ENCODE data around the gene SHROOM3.

Gene SHROOM3

GRCh38 chr4:76637712-76638361 is 202.8 kb downstream of the SHROOM3 start:
- Histone ChIP-seq H4K20me1 (ENCODE audit: low read depth, low read length) (no peaks in the 10 kb centered on the region), H3K9ac (ENCODE audit: low read length) (no peak overlapping the region), H3K9me2 (replicated peaks; ENCODE audit: insufficient read depth, low read length) (no peaks in the 10 kb centered on the region), H2AFZ (ENCODE audit: low read depth, low read length, severe bottlenecking) (no peak overlapping the region), H3K36me3 (ENCODE audit: low read length) (no peaks in the 10 kb centered on the region), H3K4me3 (ENCODE audit: insufficient read depth, low read length, poor library complexity, severe bottlenecking) (no peak overlapping the region), H3K79me2 (ENCODE audit: insufficient read depth, low read length) (no peaks in the 10 kb centered on the region), H3K27ac (ENCODE audit: low read depth, low read length) (no peak overlapping the region), H3K4me2 (ENCODE audit: low read depth, low read length, poor library complexity, severe bottlenecking) (no peak overlapping the region), H3F3A (ENCODE audit: insufficient read depth) (no peaks in the 10 kb centered on the region), H3K9me3 (ENCODE audit: insufficient read depth, low read length) (no peaks in the 10 kb centered on the region), H3K27me3 (ENCODE audit: low read length) (no peaks in the 10 kb centered on the region)
- TF ChIP-seq CTCF (IDR thresholded peaks at IDR 0.05; ENCODE audit: insufficient read depth, low read length, poor library complexity, severe bottlenecking) (no peak), EZH2phosphoT487 (conservative IDR thresholded peaks at IDR 0.05; ENCODE audit: low read length) (no peak)

DNA sequence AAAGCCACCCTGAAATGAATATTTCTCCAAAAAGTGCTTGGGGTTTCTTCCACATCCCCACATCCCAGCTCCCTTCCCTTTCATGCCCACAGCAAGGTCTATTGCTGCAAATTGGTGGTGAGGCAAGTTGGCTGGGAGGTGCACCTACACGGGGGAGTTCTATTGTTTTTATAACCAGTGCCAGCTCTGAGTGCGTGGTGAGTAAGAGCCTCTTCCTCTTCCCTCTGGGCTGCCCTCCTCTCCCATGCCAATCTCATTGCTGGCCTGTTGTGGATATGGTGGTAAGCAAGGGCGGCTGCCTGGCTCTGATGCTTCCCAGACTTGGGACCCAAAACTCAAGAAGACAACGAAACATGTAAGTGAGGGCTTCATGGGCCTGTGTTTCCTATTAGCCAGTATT is 204.3 kb downstream of the SHROOM3 start:
- TF ChIP-seq EZH2phosphoT487 (conservative IDR thresholded peaks at IDR 0.05; ENCODE audit: low read length) (no peak), CTCF (IDR thresholded peaks at IDR 0.05; ENCODE audit: insufficient read depth, low read length, poor library complexity, severe bottlenecking) (no peak)
- no peaks in the 10 kb centered on the region for H3F3A ChIP-seq (ENCODE audit: insufficient read depth)
- H3K4me3 ChIP-seq (ENCODE audit: insufficient read depth, low read length, poor library complexity, severe bottlenecking): no peak overlapping the region
- H3K9me2 ChIP-seq (replicated peaks; ENCODE audit: insufficient read depth, low read length): no peaks in the 10 kb centered on the region
- H3K27ac ChIP-seq (ENCODE audit: low read depth, low read length): no peak overlapping the region
- H2AFZ ChIP-seq (ENCODE audit: low read depth, low read length, severe bottlenecking): no peak overlapping the region
- H3K9me3 ChIP-seq (ENCODE audit: insufficient read depth, low read length): no peaks in the 10 kb centered on the region
- no peaks in the 10 kb centered on the region for H4K20me1 ChIP-seq (ENCODE audit: low read depth, low read length)
- no peaks in the 10 kb centered on the region for H3K36me3 ChIP-seq (ENCODE audit: low read length)
- no peak overlapping the region for H3K9ac ChIP-seq (ENCODE audit: low read length)
- H3K4me2 ChIP-seq (ENCODE audit: low read depth, low read length, poor library complexity, severe bottlenecking): no peak overlapping the region
- H3K79me2 ChIP-seq (ENCODE audit: insufficient read depth, low read length): no peaks in the 10 kb centered on the region
- no peaks in the 10 kb centered on the region for H3K27me3 ChIP-seq (ENCODE audit: low read length)

- H3K27me3 ChIP-seq (ENCODE audit: low read length): no peaks in the 10 kb centered on the region
- no peaks in the 10 kb centered on the region for H3K9me3 ChIP-seq (ENCODE audit: insufficient read depth, low read length)
- H3K36me3 ChIP-seq (ENCODE audit: low read length): no peaks in the 10 kb centered on the region
- no peak overlapping the region for H2AFZ ChIP-seq (ENCODE audit: low read depth, low read length, severe bottlenecking)
- no peak overlapping the region for H3K4me2 ChIP-seq (ENCODE audit: low read depth, low read length, poor library complexity, severe bottlenecking)
- no peaks in the 10 kb centered on the region for H3F3A ChIP-seq (ENCODE audit: insufficient read depth)
- no peaks in the 10 kb centered on the region for H4K20me1 ChIP-seq (ENCODE audit: low read depth, low read length)
- no peak overlapping the region for H3K9ac ChIP-seq (ENCODE audit: low read length)
- no peak overlapping the region for H3K27ac ChIP-seq (ENCODE audit: low read depth, low read length)
- no peaks in the 10 kb centered on the region for H3K79me2 ChIP-seq (ENCODE audit: insufficient read depth, low read length)
- H3K4me3 ChIP-seq (ENCODE audit: insufficient read depth, low read length, poor library complexity, severe bottlenecking): no peak overlapping the region
- TF ChIP-seq CTCF (IDR thresholded peaks at IDR 0.05; ENCODE audit: insufficient read depth, low read length, poor library complexity, severe bottlenecking) (no peak), EZH2phosphoT487 (conservative IDR thresholded peaks at IDR 0.05; ENCODE audit: low read length) (no peak)
- H3K9me2 ChIP-seq (replicated peaks; ENCODE audit: insufficient read depth, low read length): no peaks in the 10 kb centered on the region
Measured at GRCh38 chr4:76640353-76640910, 205.4 kb downstream of the SHROOM3 start.
